SHP77 treated with DMSO at 0.1 percent for 48 hours (cell line): ENCODE measurements around the gene CCR5.

Experiments used
- DNase-seq: peaks from one replicate; lab custom pipeline; 2025; lab: John Stamatoyannopoulos, UW

CCR5 gene

GRCh38 chr3:46408853-46409252, 38.1 kb downstream of the CCR5 start:
- DNase-seq = no peak

GRCh38 chr3:46409739-46410489, 39.2 kb downstream of the CCR5 start:
- no peak for DNase-seq

GRCh38 chr3:46410669-46411068, 39.9 kb downstream of the CCR5 start:
- no peak for DNase-seq

- no peak for DNase-seq
These were observed 40.5 kb downstream of the CCR5 start for GRCh38 chr3:46411271-46411670.

- DNase-seq = no peak
These were observed 42.1 kb downstream of the CCR5 start for GRCh38 chr3:46412786-46413298.

GRCh38 chr3:46413951-46414350, 43.2 kb downstream of the CCR5 start:
- no peak for DNase-seq

- no peak for DNase-seq
These were observed 44.0 kb downstream of the CCR5 start for GRCh38 chr3:46414739-46415138.

GRCh38 chr3:46416125-46416810, 45.5 kb downstream of the CCR5 start:
- peak; percentile 4 for DNase-seq

- DNase-seq = no peak
These were observed 46.2 kb downstream of the CCR5 start for GRCh38 chr3:46416811-46417510.

GRCh38 chr3:46417841-46418611, 47.3 kb downstream of the CCR5 start:
- DNase-seq = no peak

- DNase-seq = no peak
These were observed 49.1 kb downstream of the CCR5 start for GRCh38 chr3:46419816-46420215.

GRCh38 chr3:46420931-46421330, 50.2 kb downstream of the CCR5 start:
- DNase-seq = no peak

GRCh38 chr3:46422617-46423016, 51.9 kb downstream of the CCR5 start:
- DNase-seq = no peak

- DNase-seq = no peak
These were observed 52.8 kb downstream of the CCR5 start for GRCh38 chr3:46423588-46423987.
